HuH-7.5 (cell line): ENCODE results near the gene ERGIC3.
"Not testable (repeated sequence)": the region's sequence is repeated elsewhere in the genome, so short reads cannot be mapped to it uniquely, and the experiment has no call there.

ENCODE experiments used
- DNase-seq: peaks from one replicate; pipeline ENCODE4 v3.0.0; 2011; ENCODE audit warnings: low spot score

ERGIC3 gene

GRCh38 chr20:35518955-35519354, 22.9 kb upstream of the ERGIC3 start:
- no peak for DNase-seq

GRCh38 chr20:35523298-35523888, 18.5 kb upstream of the ERGIC3 start:
- DNase-seq = peak; percentile 72

DNA sequence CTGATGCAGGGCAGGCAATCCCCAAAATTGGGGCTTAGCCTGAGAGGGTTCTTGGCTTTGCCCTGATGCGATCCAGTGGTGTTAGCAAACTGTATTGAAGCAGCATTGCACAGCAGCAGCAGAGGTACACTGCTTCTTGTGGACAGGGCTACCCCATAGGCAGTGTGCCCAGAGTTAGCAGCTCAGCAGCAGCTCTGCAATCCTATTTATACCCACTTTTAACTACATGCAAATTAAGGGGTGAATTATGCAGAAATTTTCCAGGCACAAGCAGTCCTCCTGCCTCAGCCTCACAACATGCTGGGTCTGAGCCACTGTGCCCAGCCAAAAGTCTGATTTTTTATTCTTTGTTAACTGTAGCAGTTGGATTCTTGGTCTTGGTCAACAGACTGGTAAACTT, 16.2 kb upstream of the ERGIC3 start:
- no peak for DNase-seq

DNA sequence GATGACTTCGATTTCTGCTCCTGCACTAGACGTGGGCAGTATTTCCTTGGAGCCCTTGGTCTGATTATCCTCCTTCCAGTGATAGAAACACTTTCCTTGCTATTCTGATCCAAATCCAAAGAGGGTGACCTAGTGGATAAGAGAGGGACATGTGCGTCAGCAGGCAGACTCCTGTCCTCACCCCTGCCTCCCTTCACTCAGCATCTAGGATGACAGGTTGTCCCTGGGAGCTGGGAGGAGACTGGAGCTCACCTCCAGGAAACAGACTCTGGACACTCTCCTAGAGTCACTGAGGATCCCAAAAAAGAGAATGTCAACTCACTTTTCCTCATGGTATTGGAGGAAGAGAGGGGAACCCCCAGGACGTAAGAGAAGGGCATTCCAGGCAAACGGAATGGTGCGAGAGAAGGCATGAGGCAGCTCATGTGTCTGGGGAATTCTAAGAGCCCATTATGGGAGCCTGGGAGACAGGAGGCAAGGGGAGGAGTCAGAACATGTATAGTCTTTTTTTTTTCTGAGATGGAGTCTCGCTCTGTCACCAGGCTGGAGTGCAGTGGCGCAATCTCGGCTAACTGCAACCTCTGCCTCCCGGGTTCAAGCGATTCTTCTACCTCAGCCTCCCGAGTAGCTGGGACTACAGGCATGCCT, 14.6 kb upstream of the ERGIC3 start:
- no peak for DNase-seq

DNA sequence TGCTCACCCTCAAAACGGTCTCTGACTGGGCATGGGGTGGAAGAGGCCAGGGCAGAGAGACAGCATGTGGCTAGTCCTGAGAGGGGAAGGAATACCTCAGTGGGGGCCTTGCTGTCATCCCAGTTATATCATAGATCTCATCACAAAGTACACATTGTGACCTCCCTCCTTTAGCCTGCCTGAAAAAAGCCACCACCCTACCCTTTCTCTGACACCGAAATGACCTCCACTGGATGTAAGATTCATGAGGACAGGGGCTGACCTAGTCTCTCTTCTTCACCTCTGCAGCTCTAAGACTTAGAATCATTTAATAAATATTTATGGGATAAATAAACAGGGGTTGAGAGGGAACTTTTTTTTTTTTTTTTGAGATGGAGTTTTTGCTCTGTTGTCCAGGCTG, 12.3 kb upstream of the ERGIC3 start, which contains the start of gene C20orf173:
C20orf173 (minus strand) TSS at position 101 of the 400 bp plus-strand sequence. CDS start 279 bp downstream, outside the sequence.
- DNase-seq = no peak

DNA sequence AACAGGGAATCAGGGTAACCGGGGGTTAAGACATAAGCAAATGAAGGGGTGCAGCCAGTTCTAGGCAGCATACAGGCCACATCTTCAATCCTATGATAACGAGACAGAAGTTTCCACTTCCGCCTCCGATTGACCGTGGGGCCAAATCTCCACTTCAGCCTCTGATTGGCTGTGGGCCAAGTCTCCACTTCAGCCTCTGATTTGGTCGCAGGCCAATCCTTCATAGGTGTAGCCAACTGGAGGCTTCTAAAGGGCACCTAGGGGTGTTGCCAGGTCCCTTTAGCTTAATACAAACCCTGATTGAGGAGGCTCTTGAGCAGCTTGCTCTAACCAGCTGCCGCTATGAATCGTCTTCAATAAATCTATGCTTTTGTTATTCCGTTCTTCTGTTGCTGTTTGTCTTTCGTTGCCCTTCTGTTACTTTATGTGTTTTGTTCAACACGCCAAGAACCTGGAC, 2.1 kb upstream of the ERGIC3 start:
- DNase-seq = no peak

- DNase-seq = no peak
Observed at GRCh38 chr20:35541118-35541782, 628 bp upstream of the ERGIC3 start.

GRCh38 chr20:35542990-35543389, 1.1 kb downstream of the ERGIC3 start:
- DNase-seq = no peak

GRCh38 chr20:35544436-35544835, 2.6 kb downstream of the ERGIC3 start:
- no peak for DNase-seq

- not testable (repeated sequence) for DNase-seq
Observed at GRCh38 chr20:35544941-35545340, 3.1 kb downstream of the ERGIC3 start.

DNA sequence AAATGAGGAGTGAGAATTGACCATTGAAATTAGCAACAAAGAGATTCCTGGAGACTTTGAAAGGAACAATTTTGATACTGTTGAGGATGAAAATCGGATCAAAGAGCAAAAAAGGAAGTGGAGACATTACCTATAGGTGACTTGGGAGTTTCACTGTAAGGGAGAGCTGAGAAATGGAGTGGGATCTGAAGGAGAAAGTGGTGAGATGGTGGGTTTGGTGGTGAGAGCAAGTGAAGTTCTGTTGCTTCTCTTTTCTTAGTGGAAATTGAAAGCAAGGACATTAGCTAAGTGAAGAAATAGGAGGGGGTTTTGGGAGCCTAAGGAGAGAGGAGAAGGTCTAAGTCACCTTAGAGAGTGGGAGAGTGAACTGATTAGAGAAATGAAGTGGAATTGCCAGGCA, 4.2 kb downstream of the ERGIC3 start:
- DNase-seq = no peak

DNA sequence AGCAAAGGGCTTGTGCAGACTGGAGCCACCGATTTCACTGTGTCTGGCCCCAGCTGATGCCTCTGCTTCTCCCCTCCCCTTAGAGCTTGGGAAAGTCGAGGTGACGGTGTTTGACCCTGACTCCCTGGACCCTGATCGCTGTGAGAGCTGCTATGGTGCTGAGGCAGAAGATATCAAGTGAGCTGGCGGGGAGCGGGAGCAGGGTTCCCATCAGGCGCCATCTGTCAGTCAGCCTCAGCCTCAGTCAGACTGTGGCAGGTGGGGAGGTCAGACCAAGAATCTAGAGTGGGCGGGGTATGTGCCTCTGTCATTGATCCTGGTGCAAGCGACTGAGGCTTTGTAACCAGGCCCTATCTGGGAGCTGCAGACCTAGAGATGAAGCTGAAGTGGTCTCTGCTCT, 5.5 kb downstream of the ERGIC3 start:
- DNase-seq = no peak

- no peak for DNase-seq
Observed at GRCh38 chr20:35551503-35551902, 9.6 kb downstream of the ERGIC3 start.

DNA sequence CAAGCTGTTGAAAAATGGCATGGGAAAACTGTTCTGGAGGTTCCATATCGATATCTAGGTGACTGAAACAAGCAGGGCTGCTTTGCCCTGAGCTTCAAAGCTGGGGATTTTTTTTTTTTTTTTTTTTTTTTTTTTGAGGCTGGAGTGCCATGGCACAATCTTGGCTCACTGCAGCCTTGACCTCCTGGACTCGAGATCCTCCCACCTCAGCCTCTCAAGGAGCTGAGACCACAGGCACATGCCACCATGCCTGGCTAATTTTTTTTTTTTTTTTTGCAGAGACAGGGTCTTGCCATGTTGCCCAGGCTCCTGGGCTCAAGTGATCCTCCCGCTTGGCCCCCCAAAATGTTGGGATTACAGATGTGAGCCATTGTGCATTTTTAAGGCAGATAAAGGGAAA, 11.0 kb downstream of the ERGIC3 start:
- no peak for DNase-seq

DNA sequence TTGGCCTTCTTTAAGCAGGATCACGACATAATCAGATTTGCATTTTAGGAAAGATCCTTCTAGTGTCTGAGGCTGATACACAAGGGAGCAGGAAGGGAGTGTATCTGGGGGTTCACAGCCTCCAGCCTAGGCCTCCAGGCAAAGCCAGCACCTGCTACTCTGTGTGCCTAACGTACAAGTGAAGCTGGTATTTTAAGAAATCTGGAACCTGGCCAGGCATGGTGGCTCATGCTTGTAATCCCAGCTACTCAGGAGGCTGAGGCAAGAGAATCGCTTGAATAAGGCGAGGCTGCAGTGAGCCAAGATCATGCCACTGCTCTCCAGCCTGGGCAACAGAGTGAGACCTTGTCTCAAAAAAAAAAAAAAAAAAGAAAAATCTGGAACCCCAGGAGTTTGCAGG, 13.6 kb downstream of the ERGIC3 start:
- DNase-seq = not testable (repeated sequence)

GRCh38 chr20:35555951-35556645, 14.2 kb downstream of the ERGIC3 start:
- DNase-seq = no peak

DNA sequence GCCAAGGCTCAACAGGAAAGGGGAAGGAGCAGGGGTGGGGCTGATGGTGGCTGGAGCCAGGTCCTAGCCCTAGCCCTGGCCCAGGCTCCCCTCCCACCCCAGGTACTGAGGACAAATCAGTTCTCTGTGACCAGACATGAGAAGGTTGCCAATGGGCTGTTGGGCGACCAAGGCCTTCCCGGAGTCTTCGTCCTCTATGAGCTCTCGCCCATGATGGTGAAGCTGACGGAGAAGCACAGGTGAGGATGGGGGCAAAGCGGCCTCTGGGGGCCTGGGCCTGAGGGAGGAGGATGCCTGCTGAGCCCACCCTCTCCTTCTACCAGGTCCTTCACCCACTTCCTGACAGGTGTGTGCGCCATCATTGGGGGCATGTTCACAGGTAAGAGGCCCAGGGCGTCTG, 15.0 kb downstream of the ERGIC3 start:
- no peak for DNase-seq

DNA sequence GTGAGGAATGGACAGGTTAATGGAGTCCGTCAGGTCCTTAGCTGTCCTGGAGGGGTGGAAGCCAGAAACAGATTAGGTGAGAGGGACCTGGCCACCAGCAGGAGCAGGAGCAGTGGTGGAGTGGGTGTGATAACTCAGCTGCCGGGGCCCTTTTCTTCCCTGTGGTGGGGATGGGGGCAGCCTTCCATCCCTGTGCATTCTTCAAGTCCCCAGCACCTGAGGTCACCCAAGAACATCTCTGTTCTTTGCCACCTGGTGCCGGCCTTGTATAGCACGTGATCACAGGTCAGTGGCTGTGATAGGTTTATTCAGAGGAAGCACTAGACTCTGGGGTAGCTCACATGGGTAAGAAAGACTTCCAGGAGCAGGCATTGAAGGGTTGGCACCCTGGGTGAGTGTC, 16.6 kb downstream of the ERGIC3 start:
- DNase-seq = no peak

DNA sequence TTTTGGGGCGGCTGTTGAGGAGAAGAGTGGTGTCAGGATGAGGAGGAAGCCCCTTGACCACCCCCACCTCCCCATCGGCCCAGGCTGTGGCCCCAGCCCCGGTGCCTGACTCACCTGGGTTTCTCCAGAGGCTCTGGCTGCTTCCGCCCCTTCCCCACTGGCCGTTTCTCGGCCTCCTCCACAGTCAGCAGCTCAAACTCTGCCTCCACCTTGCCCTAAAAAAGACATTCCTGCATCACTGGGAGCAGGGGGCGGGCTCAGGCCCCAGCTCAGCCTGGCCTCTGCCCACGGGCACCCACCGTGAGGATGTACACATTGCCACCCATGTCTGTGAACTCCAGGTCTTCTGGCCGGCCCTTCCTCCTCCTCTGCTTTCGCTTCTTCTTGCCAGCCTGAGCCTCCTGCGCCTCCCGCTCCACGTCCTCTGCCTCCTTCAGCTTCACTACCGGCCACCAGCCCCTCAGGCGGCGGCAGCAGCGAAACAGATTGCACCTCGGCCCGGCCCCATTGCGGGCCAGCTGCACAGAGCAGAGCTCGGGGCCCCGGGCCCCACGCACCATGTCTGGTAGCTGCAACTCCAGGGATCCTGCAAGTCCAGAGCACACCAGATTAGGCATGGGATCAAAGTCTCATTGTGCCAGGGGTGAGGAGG, 17.3 kb downstream of the ERGIC3 start:
- DNase-seq = no peak

- no peak for DNase-seq
Observed at GRCh38 chr20:35560105-35560511, 18.2 kb downstream of the ERGIC3 start.

GRCh38 chr20:35560541-35560940, 18.7 kb downstream of the ERGIC3 start:
- no peak for DNase-seq

DNA sequence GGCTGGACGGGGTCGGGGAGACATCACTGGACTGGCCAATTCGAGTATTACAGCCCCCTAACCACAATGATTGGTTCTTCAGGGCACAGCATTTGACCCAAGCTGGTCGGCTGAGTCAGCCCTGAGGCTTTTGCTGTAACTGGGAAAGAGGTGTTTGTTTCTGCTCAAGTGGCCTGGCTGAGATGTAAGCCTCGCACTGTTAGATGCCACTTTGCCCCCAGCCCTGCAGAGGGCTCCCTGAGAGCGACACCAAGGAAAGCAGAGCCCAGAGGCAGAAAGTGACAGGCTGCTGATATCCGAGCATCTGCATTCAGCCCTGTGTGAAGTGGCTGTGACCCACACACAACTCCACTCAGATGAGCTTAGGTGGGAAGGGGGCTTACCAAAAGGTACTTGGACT, 19.4 kb downstream of the ERGIC3 start:
- no peak for DNase-seq
